NK-92 treated with Interleukin-12 subunit alpha and Interleukin-12 subunit beta, amount 100 ng/mL, for 24 hours (cell line): ENCODE data around the gene NTRK3.
"Not testable (repeated sequence)": the region's sequence is repeated elsewhere in the genome, so short reads cannot be mapped to it uniquely, and the experiment has no call there.

Experiments used
- DNase-seq: peaks from one replicate; lab custom pipeline; 2025; lab: John Stamatoyannopoulos, UW

The NTRK3 gene

DNA sequence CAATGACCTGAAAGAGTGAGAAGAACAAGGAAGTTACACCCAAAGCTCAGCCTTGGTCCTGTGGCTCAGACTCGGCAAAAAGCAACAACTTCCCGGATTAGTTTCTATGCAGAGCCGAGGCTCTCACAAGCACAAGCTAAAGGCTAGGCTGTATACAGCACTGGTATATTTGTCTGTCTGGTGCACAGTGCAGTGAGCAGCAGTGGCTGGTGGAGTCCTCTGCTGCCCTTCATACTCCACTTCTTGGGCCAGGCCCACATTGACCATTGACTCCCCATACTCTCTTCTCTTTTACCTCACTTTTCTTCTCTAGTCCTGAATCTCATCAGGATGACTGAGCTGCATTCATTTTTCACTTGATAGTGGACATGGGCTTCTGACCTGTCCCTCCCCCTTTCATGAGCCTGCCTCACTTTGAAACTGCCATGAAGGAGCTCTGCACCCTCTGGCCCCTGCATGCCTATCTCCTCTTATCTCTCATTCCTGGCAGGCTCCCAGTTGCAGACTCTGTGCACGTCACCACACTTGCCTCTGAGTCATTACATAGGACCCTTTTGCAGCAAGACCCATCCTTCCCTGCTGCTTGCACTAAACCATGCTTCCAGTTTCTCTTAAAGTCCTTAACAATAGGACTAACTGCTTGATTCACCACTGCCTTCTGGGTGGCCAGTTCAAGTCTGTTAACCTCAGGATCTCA is 379.3 kb downstream of the NTRK3 start:
- no peak for DNase-seq

DNA sequence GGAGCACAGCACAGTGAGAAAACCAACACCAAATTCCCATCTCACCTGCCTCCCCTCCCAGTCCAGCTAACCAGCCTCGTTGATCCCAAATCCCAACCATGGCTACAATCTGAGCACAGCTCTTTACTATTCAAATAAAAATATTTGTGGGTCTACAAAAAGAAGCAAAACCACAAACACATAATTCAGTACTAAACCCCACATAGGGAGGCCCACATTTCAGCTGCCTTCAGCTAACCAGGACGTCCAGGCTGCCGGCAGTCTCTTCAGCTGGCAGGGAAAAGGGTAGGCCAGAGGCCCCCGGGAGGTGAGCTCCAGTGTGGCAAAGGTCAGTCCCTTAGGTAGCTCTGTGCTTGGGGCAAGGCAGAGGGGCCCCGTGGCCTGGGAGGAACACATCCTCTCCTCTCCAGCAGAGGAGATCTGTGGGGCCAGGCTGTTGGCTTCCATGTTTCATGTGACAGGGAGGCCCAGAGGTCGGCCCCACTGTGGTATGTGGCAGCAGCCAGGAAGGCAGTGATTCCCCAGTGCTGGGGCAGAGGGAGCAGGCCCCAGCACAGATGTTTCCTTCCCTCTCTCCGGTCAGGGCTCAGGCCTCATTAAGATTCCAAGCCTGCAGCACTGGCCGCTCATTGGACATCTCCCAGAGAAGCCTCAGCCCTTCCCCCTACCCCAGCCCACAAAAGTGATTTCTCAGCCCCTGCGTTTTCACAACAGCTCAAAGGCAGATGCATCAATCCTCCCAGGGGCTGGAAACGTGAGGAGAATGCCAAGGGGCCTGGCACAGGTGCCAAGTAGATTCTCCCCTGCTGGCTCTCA is 381.4 kb downstream of the NTRK3 start:
- DNase-seq: no peak

DNA sequence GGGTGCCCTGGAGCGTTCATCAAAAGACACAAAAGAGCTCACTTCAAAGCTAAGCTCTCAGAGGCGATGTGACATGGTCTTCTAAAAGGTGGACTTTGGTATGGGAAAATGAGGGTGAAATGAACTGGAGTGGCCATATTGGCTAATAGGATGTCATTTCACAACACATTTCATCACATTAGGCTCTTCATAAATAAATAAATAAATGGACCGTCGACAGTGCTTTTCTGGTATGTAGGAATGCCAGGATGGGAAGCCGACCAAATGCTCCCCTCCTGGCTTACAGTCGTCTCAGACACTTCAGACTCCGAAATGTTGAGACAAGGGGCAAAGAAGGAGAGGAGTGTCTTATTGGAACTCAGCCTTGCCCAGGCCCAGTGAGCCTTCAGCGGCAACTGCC is 383.0 kb downstream of the NTRK3 start:
- DNase-seq: no peak

DNA sequence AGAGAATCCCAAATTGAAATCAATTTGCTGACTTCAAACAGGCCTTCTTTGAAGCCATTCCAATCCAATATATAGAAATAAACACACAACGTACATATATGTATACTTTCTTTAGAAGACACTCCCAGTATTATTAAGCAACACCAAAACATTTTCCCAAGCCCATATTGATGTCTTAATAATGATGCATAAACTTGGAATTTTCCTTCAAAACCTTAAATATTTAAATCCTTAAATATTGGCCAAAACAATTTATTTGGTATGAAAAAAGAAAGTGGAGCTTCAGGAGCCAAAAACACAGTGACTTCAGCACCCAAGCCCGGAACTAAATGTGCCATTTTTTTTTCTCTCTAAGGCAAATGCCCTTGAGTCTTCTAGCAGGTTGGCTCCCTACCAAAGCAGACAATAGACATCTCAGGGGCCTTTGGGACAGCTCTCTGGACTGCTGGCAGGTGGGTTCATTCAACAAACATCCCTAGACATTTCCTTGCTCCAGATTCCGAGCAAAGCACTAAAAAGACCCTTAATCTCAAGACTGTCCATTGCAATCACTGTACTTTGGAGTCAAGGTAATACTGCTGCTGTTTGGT is 384.7 kb downstream of the NTRK3 start:
- DNase-seq: no peak

DNA sequence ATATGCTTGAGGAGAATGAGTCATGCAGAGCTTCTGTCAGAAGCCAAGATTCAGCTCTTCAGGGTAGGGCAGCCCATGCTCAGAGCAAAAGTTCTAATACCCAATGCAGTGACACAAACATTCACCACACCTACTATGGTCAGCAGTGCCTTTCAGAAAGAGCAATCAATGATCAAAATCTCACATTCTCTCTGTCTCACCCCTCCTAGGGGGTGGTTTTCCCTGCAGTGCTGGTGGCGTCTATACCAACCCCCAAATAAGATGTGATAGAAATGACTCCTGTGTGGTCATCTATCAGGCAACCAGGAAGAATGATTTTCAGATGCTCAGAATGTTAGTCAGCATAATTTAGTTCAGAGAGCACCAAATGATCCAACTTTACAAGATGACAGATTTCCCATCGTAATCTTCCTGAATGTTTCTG is 385.3 kb downstream of the NTRK3 start:
- no peak for DNase-seq

DNA sequence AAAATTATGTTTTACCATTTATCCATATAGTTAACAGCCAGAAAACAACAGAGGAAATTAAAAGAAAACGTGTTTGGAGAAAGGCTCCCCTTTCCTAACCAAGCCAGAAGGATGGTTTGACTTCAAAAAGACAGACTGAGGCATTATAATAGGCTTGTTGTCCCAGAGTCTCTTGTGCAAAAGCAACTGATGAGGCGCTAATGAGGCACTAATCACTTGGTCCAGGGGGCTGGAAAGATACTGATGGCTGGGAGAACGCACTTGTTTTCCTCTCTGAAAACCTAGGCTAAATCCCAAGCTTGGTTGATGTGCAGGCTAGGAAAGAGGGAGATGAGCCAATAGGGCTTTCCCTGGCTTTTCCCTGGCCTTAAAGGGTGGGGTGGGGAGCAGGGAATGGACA is 389.6 kb downstream of the NTRK3 start:
- no peak for DNase-seq

DNA sequence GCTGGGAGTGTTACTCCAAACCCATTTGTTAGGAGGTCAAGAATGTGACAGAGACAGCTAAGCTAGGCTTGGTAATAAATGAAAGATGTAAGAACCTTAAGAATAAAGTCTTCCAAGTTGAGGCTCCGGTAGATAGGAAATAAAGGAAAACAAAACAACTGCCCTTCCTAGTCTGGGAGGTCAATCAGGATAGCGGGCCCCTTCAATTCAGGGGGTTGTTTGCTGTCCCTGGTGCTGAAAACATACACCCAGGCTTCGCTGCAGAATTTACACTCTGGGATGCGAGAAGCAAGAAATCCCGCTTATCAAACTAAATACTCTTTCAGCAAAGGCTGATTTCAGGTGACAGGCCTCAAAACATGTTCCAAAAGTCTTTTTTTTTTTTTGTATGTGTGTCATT is 393.4 kb downstream of the NTRK3 start:
- no peak for DNase-seq

DNA sequence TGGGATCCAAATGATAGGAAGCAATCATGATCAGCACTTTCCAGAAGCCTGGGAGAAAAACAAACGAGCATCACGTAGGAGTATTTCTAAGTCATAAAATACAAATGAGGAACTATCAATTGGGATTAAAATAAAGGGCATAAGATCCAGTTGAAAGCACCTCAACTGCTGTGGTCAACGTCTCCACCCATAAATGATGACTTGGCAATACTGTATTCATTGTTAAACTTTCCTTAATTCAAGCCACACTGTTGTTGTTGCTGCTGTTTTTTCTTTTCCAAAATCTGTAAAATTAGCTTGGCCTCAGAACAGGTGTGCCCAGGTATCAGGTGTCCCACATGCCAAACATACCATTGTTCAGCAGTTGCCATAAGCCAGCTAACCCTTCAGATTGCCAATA is 395.8 kb downstream of the NTRK3 start:
- no peak for DNase-seq

DNA sequence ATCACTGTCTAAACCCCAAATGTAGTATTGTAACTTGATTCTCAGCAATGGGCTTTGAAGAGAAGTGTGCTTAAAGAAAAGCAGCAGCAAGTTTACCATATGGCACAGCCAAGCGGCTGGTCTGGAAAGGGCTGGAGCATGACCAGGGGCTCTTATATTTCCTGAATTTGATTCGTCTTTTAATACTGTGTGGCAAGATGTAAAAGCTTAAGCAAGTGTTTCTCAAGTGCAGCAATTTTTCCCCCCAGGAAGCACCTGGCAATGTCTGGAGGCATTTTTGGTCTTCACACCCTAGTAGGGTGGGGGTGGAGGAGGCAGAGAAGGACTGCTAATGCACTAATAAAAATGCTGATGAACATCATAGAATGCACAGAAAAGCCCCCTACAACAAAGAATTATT is 397.9 kb downstream of the NTRK3 start:
- no peak for DNase-seq

DNA sequence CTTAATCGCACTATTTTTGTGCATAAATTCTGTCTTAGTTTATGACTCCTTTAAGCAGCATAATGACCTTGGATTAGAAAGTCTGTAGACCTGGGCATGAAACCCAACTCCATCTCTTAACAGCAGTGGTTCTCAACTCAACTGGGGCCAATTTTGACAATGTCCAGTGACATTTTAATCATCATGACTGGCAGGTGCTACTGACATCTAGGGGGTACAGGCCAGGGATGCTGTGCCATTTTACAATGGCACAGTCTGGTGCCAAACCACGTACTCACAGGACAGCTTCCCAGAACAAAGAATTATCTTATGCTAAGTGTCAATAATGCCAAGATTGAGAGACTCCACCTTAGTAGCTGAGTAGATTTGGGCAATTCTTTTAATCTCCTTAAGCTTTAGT is 405.0 kb downstream of the NTRK3 start:
- no peak for DNase-seq

DNA sequence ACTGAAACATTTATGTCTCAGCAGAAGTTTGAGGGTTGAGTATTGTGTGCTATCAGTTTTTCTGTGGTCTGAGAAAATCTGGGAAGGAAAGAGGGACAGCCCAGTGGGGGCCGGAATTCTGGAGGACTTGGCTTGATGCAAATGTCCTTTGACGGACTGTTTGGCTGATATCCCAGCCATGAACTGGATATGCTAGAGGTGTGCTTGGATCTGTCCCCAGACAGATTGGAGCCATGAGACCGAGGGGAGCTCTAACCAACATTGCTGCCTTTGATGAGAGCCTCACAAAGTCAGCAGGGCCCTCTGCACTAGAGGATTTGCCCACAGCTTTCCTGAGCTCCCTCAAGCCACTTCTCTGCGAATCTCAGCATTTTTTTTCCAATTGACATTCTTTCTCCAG is 405.6 kb downstream of the NTRK3 start:
- DNase-seq: no peak

DNA sequence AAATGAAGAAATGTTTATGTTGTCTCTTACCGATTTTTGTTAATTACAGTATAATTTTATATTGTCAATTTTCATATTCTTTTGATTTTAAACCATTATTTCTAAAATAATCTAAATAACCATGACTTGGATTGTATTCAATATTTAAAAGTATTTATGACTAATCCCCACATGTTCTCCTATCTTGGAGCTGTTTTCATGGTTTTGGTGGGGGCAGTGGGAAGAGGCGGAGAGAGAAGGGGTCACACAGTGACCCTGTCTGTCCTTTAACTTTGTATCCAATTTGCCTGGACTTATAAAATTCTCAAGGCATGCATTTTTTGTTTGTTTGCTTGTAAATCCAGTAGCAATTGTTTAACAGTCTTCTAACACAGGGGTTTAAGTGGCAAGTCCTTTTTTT is 407.4 kb downstream of the NTRK3 start:
- DNase-seq: no peak

DNA sequence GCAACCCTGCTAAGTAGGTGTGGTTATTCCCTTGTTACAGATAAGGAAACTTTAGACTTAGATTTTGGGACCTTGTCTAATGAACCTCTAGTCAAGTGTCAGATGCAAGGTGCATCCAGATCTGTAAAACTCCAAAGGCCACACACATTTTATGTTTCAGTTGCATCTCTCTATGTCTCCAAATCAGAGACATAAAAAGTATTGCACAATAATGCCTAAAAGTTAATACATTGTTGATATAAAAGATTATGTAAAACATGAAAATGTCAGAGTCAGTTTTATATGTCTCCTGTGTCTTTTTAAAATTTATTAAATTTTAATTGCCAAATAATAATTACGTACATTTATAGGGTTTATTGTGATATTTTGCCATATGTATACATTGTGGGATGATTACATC is 408.5 kb downstream of the NTRK3 start:
- no peak for DNase-seq

DNA sequence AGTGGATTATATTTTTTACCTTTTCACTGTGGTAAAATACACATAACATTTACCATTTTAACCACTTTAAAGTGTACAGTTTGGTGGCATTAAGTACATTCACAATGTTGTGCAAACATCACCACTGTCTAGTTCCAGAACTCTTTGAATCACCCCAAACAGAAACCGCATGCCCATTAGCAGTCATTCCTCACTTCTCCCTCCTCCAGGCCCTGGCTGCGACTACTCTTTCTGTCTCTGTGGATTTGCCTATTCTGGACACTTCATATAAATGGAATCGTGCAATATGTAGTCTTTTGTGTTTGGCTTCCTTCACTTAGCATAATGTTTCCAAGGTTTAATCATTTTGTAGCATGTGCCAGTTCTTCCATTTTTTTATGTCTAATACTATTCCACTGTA is 409.8 kb downstream of the NTRK3 start:
- DNase-seq: no peak

DNA sequence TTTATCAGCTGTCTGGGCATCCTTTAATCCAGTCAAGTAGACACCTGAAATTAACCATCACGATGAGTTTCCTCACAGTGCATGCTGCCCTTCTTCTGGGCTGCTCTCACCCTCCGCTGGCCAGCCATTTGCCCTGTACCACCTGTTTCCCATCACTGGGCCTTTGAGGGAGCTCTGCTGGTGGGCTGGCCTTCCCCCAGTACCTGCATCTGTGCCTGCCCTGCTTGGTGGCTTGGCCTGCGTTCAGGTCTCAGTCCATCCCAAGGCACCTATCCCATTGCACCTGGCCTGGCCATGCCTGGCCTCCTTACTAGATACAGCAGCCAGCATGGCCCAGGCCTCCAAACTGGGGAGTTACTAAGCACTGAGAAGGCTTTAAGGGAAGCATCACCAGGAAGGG is 413.2 kb downstream of the NTRK3 start:
- no peak for DNase-seq

DNA sequence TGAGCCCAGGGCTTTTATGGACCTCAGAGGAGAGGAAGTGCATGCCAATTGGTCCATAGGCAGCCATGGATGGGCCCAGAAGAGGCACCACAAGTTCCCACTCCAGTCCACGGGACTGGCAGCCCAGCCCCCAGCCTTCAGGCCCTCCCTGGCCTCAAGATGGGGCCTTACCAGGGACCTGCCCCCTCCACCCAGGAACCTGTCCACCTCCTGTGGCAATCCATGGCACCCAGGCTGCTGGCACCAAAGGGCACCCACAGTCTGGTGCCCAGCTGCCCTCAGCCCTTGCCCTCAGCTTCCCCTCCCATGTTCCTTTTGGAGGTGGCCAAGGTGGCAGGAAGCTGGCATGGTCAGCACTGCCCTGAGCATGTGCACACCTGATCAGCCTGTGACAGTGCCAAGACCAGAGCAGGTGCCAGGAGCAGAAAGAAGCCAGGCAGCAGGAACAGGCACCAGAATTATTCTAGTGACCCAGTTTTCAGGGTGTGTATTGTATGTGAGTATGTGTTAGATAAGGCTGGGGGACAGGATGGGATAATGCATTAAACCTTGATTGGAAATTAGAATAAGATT is 415.0 kb downstream of the NTRK3 start:
- no peak for DNase-seq

DNA sequence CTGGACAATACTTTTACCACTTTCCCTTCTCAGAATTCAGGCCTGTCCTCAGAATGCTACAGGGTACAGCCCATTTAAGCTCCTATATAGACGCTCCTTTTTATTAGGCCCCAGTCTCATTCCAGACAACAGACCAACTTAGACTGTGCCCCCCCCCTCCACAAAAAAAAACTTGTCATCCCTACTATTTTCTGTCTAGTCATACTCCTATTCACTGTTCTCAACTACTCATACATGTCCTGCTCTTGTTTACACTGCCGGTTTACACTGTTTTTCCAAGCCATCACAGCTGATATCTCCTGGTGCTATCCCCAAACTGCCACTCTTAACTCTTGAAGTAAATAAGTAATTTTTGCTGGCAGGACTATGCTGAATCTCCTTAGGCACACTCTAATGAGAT is 420.7 kb downstream of the NTRK3 start:
- DNase-seq: not testable (repeated sequence)

DNA sequence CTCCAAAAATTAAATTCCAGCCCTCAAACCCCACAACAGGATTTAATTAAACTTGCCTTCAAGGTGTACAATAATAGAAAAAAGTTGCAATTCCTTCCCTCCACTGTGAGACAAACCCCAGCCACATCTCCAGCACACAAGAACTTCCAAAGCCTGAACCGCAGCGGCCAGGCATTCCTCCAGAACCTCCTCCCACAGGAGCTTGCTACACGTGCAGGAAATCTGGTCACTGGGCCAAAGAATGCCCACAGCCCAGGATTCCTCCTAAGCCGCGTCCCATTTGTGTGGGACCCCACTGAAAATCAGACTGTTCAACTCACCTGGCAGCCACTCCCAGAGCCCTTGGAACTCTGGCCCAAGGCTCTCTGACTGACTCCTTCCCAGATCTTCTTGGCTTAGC is 423.2 kb downstream of the NTRK3 start:
- DNase-seq: not testable (repeated sequence)

DNA sequence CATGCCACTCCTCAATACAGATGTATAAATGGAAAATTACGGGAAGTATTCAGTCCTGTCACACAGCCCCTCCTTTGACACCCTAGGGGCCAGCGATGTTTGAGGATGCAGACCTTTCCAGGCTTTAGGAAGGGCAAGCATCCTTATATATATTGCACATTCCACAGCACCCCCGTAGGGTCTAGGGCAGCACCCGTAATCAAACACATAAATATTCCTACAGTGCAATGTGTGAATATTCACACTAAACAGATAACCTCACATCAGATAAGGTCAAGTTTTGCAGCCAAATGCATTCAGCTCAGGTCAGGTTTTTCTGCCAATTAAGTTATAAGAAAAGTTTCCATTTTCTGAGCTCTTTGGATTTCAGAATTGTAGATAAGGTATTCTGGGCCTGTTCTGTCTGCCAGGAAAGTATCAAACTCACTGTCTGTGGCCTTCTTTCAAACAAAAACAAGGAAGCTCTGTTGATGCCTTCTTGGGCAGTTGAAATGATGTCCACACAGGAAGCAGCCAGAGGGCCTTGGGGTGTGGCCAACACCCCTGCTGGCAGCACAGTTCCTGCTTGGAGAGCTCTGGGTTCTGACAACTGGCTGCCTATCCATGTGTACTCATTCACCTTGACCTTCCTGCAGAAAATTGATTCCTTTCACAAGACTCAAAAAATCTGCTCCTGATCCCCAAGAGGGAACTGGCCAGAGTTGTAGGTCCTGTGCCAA is 427.0 kb downstream of the NTRK3 start:
- DNase-seq: no peak

DNA sequence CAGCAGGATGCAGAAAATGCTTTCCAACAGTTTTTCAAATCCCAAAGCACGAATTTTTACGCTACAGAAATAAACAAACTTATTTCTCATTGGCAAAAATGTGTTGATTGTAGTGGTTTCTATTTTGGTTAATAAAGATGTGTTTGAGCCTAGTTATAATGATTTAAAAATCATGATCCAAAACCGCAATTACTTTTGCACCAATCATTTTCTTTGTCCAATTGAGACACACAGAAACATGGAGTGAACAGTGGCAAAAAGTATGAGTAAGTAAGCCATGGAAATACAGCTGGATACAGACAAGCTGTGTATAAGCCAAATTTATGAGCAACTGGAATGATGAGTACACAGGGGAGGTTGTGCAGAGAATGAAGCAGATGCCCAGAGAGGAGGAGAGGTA is 427.9 kb downstream of the NTRK3 start:
- DNase-seq: no peak

DNA sequence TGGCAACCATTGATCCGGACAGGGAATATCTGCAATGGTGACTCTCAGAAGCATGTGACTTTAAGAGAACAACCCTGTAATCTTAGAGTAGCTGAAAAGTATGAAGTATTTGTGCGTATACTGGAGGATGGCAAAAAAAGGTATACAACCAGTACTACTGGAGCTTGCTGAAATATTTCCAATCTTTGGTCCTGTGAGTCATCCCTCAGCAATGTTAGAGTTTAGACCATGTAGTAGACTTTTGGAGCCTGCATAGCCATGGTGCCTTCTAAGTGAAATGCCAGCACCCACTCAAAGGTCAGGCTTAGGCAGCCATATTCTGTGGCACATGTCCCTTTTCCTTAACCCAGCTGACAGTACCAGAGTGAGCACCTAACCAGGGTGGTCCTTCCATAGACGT is 429.4 kb downstream of the NTRK3 start:
- no peak for DNase-seq

DNA sequence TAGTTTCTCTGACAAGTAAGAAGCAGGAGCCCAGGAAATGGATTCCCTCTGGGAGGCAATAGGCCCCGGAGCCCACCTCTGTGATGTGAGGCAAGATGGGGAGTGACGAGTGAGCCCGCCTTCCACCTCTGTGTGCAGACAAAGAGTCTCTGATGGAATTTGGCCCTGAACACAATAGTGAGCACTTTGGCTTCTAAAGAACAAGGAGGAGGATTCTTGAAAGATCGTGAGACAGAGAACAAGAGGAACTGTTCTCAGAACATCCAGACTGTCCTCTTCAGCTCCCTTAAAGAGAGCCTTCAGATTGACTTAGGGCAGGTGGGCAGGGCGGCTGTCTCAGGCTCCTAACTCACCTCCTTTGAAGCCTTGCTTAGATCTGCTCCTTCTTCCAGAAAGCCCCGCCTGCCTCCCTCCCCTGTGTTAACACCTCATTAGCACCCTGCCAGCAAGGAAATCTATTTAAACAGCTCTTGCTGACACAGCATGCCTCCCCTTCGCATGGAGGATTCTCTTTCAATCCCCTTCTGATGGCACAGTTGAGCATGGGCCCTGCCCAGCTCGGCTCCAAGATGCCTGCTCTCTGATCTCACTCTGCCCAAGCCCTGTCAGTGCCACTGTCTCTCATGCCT is 430.3 kb downstream of the NTRK3 start:
- no peak for DNase-seq
